T-helper 22 cell (primary cell): ENCODE results near the gene FBXW4.
"Not testable (repeated sequence)": the region's sequence is repeated elsewhere in the genome, so short reads cannot be mapped to it uniquely, and the experiment has no call there.

ENCODE experiments used
- DNase-seq: peaks from one replicate; pipeline ENCODE4 v3.0.0-alpha.2; 2020; ENCODE audit warnings: low read depth

Gene FBXW4

GRCh38 chr10:101653536-101653935, 41.4 kb downstream of the FBXW4 start:
- no peak for DNase-seq

DNA sequence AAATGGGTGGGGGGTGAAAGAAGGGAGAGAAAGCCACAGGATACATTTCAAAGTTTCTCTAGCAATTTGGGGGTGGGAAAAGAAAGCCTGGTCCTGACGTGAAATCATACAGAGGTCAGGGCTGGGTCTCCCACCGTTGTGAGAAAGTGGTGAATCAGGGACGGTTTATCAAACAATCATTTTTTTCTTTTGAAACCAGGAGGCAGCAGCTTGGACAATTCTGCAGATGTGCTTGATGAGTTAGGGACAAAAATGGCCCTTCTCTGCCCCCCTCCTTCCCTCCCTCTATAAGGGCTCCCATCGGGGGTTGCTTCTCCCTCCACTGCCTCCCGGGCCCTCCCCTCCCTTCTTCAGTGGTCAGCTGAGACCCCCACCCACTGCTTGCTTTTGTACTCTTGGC, 43.6 kb downstream of the FBXW4 start:
- no peak for DNase-seq

- no peak for DNase-seq
These were observed 44.1 kb downstream of the FBXW4 start for GRCh38 chr10:101650863-101651262.

GRCh38 chr10:101649525-101650085, 45.4 kb downstream of the FBXW4 start:
- no peak for DNase-seq

DNA sequence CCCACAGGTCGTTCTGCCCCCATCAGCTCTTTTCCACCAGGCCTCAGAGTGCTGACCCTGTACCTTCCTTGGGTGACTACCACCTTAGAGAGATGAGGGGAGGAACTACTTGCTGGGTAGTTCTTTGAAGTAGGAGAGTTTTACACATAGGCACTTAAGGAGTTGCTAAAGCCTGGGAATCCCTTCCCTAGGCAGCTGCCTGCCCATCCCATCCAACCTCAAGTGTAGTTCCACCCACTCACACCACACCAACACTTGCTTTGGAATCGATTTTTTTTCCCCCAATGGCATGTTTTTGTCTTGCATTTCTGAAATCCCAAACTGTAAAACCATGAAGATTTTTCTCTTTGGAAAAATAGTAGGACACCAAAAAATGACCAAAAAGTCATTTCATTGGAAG, 47.7 kb downstream of the FBXW4 start:
- DNase-seq, result no peak

GRCh38 chr10:101646364-101646763, 48.6 kb downstream of the FBXW4 start:
- no peak for DNase-seq

- DNase-seq, result no peak
These were observed 49.3 kb downstream of the FBXW4 start for GRCh38 chr10:101645659-101646058.

DNA sequence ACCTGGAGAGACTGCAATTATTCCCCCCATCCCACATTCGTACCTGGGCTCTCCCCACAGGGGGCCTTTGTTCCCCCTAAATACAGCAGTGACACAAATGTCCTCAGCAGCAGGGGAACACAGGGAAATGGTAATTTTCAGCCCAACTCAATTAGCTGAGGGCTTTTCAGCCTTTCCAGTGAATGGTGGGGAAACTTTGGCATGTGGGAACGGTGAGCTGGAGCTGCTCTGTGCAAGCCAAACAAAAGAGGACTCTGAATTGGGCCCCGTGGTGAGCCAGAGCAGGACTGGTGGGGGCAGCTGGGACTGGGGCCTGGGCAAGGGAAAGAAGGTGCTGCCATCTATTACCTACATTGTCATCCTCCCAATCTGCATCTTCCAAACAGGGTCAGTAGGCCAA, 51.0 kb downstream of the FBXW4 start:
- no peak for DNase-seq

DNA sequence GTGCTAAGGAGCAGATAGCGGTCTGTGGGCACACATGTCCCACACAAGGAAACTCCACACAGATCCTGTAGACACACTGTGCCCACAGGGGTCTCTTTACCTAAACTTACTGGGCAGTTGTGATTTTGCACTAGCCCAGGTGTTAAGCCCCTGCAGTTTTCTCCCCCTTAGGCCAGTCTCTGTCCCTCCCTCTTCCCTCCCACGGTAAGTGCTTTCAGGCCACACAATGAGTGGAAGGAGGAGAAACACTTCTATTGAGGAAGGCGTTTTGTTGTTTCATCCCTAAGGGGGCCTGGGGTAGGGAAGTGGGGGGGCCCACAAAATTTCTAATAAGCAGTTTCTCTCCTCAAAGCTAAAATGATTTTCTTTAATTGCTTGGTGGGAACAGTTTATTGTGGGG, 51.4 kb downstream of the FBXW4 start:
- no peak for DNase-seq

GRCh38 chr10:101639141-101639900, 55.6 kb downstream of the FBXW4 start:
- no peak for DNase-seq

- DNase-seq, result not testable (repeated sequence)
These were observed 61.5 kb downstream of the FBXW4 start for GRCh38 chr10:101633510-101633909.

DNA sequence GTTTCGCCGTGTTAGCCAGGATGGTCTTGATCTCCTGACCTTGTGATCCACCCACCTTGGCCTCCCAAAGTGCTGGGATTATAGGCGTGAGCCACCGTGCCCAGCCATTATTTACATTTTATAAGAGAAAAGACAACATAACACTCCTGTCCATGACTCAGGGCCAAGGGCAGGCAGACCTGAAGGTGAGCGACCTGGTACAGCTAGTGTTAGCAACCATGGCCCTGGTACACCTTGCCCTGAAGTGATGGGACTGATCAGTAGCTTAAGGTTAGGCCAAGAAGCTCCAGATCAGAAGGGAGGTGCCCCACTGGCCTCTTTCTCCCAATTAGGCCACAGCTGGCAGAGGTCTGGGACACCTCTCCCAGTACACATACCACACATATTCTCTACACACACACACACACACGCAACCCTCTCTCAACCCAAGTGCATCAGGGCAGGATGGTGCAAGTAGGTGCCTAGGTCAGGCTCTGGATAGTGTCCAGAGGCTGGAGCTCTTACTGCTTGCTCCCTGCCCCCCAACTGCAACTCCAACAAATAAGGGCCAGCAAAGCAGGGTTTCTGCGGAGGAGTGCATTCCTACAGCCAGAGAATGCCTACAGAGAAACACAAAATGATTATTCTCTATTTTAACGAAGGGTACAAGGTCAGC, 63.0 kb downstream of the FBXW4 start:
- no peak for DNase-seq

DNA sequence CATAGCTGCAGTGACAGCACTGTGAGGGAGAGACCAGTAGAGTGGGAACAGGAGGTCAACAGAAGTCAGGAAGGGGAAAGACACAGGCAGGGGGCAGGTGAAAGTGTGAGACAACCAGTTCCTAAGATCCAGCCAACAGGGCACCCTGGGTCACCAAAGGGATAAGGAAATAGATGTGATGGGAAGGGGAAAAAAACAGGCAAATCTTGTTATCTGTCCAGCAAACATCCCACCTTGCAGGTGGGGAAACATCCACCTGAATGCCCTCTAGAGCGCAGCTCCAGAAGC, 64.4 kb downstream of the FBXW4 start:
- DNase-seq, result no peak

GRCh38 chr10:101629837-101630632, 64.9 kb downstream of the FBXW4 start:
- DNase-seq, result no peak

- DNase-seq, result no peak
These were observed 69.1 kb downstream of the FBXW4 start for GRCh38 chr10:101625821-101626412.

- DNase-seq, result no peak
These were observed 70.4 kb downstream of the FBXW4 start for GRCh38 chr10:101624526-101625102.

GRCh38 chr10:101623528-101623927, 71.4 kb downstream of the FBXW4 start:
- DNase-seq, result no peak

DNA sequence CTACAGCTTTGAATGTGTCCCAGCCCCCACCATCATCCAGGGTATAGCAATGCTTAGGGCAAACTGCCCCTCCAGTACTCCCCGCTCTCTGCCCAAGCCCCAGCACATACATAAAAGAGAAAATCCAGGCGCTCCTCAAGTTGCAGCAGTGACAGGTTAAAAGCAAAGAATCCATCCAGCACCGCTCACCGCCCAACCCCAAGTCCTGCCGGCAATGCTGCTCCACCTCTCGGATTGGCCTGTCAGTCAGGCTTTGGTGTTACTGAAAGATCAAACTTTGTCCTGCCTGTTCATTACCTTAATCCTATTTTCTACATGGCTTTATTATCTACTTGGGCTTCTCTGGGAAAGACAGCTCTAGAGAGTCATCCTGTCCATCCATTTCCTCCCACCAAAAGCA, 75.0 kb downstream of the FBXW4 start:
- no peak for DNase-seq

GRCh38 chr10:101618871-101619270, 76.1 kb downstream of the FBXW4 start:
- DNase-seq, result no peak

DNA sequence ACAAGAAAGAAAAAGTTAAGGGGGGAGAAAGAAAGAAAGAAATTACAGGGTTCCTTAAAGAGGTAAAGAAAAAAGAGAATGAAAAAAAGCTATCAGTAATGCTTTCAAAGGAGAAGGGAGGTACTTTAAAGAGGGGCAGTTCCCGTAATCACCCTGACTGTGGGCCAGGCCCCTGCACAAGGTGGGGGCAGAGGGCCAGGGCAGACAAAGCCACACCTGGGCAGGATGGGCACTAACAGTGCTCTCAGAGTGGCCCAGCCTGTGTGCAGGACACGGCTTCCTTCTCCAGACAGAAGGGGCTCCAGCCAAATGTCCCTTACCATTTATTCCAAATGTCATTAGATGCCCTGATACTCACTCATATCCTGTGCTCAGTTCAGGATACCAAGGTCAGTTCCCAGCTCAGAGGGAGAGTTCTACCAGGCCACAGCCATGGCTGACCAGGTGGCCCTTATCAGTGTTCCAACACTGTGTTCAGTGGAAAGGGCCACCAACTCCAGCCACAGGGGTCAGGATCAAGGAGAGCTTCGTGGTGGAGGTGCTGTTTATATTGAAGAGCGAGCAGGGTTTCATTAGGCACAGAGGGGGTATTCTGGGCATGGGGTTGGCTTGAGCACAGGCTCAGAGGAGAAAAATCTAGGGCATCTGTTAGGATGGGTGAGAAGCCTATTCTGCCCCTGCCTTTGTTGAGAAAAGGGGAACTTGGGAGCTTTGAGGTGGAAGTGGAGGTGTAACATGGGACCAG, 77.0 kb downstream of the FBXW4 start:
- DNase-seq, result no peak

DNA sequence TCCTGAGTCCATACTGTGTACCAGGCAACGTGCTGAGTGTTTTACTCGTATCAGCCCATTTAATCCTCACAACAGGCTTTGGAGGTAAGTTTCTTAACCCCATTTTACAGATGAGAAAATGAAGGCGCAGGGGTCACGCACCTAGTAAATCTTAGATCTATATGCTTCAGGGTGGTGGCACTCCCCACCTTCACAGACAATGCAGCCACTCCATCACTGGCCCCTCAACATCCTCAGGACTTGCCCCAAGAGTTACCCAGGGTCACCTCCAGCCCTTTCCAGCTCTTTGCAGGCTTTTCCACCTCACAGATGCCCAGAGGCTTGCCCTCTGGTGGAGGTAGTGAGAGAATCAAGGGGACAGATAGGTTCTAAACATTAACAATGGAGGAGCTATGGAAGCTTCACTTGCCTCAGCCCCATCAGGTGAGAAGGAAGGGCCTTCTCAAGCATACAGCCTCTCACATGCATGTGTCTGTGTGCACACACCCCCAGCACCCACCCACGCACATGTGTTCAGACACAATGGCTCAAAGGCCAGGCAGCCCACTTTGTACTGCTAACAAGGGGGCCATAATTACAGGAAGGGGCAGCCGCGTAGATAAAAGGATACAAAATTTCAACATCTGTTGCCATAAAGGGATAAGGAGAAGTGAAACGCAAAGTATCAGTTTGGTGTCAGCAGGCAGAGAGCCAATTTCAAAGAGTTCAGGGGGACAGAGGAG, 77.7 kb downstream of the FBXW4 start:
- DNase-seq, result no peak
